Subcutaneous adipose tissue (tissue), 4 donors: ENCODE data around the gene SUSD3. TPM values are rescaled to one million over a fixed set of nuclear protein-coding genes. Genes with fewer than 3 reads are reported as not detected.

Experiments
- total RNA-seq, 4 donors: library from RNA; depleted of rRNA; stranded (reverse); fragments of >200 nt; gene quantifications; one replicate each; pipeline ENCODE4 v1.1.0, GENCODE V29; 2016
- TF ChIP-seq, protein P1 (sequence below): fragments of 450-650 bp; IDR thresholded peaks from one replicate; pipeline ENCODE4 v1.5.1; 2016; ENCODE audit warnings: low read depth, mild to moderate bottlenecking, control low read depth, antibody characterized with exemption, moderate library complexity

SUSD3 gene
- total RNA-seq, 4 donors from 2014 or later, result 1.1 to 2.2 TPM; not detected in 2

DNA sequence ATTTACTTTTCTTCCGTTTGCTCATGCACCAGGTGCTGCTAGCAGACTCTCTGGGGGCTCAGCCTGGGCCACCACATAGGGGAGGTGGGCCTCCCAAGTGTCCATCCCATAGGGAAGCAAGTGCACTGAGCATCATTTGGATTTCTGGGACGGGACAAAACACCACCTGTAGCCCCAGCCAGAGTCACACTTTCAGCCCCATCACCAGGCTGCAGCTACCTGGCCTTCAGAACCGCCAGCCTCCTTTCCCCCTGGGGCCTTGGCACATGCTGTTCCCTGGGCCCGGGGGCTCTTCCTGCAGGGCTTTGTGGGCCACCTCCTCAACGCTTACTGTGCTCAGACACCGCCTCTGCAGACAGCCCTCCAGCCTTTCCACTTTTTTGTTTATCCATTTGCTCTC is 19.6 kb upstream of the SUSD3 start:
- TF ChIP-seq, protein P1, sequence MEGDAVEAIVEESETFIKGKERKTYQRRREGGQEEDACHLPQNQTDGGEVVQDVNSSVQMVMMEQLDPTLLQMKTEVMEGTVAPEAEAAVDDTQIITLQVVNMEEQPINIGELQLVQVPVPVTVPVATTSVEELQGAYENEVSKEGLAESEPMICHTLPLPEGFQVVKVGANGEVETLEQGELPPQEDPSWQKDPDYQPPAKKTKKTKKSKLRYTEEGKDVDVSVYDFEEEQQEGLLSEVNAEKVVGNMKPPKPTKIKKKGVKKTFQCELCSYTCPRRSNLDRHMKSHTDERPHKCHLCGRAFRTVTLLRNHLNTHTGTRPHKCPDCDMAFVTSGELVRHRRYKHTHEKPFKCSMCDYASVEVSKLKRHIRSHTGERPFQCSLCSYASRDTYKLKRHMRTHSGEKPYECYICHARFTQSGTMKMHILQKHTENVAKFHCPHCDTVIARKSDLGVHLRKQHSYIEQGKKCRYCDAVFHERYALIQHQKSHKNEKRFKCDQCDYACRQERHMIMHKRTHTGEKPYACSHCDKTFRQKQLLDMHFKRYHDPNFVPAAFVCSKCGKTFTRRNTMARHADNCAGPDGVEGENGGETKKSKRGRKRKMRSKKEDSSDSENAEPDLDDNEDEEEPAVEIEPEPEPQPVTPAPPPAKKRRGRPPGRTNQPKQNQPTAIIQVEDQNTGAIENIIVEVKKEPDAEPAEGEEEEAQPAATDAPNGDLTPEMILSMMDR, result no peak

- TF ChIP-seq, protein P1, result no peak
Measured at GRCh38 chr9:93039456-93039855, 19.0 kb upstream of the SUSD3 start.

GRCh38 chr9:93039976-93040375 is 18.5 kb upstream of the SUSD3 start:
- TF ChIP-seq, protein P1, result no peak

DNA sequence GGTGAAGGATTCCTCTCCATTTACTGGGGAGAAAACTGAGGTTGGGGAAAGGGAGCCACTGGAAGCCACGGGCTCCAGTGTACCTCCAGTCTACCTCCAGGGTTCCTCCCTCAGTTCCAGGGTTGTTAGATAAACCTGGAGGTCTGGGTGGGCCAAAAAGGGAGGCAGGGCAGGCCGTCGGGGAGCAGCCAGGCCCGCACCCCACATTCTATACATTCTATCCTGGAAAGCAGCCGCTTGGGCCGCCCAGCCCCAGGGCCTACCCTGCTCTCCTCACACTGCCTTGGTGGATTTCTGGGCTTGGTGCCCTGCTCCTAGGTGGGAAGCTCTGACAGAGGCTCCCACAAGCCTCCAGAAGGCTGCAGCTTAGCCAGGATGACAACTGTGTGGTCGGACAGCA is 18.1 kb upstream of the SUSD3 start:
- TF ChIP-seq, protein P1, result no peak

DNA sequence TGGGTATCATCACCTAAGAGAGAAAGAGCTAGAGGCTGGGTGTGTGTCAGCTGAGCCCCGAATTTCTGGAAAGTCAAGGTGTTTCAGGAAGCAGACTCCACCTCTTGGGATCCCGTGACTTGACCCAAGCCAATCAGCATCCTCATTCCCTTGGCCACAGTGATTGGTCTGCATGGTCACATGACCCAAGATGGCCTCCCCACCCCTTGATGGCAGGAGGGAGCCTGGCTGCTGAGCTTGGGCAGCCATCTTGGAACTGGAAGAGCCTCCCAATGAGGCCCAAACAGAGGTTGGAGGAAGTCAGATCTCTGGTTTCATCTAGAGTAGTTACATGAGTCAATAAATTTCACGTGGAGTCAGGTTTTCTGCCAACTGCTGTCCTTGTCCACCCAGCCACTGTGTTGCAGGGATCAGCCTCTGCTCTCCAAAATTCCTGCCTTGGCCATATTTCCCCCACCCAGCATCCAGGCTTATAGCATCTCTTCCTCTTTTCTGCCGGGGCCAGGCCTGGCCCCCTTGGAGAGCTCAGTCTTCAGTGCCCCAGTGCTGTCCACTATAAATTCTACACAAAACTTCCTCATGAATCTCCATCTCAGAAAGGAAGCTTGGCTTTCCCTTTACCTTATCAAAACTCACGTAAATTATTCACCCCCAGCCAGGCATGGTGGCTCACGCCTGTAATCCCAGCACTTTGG is 17.2 kb upstream of the SUSD3 start:
- TF ChIP-seq, protein P1, result no peak

- TF ChIP-seq, protein P1, result no peak
Measured at GRCh38 chr9:93043122-93043521, 15.4 kb upstream of the SUSD3 start.

DNA sequence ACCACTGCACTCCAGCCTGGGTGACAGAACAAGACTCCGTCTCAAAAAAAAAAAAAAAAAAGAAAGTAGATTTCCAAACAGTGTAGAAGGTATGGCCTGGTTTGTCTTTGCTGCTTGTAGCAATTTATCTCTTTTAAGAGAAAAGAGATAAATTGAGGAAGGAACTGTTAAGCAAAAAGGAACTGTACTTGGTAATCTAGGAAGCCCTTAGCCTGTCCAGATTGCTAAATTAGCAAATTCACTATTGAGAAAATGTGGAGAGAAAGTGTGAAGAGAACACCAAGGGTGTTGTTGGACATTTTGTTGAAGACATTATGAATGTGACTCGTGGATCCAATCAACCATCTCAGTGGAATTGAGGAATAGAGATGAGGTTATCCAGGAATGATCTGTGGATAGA is 13.0 kb upstream of the SUSD3 start:
- TF ChIP-seq, protein P1, result no peak
